ENCODE data around the gene TP53INP2. TPM values are rescaled to one million over a fixed set of nuclear protein-coding genes. Genes with fewer than 3 reads are reported as not detected.

The TP53INP2 gene
- total and polyA plus RNA-seq, 2 of the 4 experiments (the other 2 are of a cell fraction), result 1.3 to 7.4 TPM

- H2BK120ac ChIP-seq (ENCODE audit: low read depth, low read length), result no peak overlapping the region
- intact Hi-C loops (cut with micrococcal nuclease) (no loop called here), in situ Hi-C loops (cut with MboI; ENCODE audit: low sequenced_read_pairs) (no loop called here), dilution Hi-C loops (cut with HindIII; ENCODE audit: low sequenced_read_pairs, unreplicated experiment) (no loop called here)
- no peak overlapping the region for H3K56ac ChIP-seq (ENCODE audit: extremely low read depth, insufficient read depth, low read length)
- H3K4me2 ChIP-seq (ENCODE audit: low read depth, low read length), result no peak overlapping the region
- no peak overlapping the region for H2BK15ac ChIP-seq (ENCODE audit: low read depth, low read length)
- peaks cover 4% of the 10 kb centered on the region for H3K4me1 ChIP-seq (ENCODE audit: control insufficient read depth, insufficient read depth, low read length)
- H2BK5ac ChIP-seq (ENCODE audit: low read depth, low read length, poor library complexity, severe bottlenecking), result no peak overlapping the region
- ChIA-PET POLR2A (ENCODE audit: unreplicated experiment) (no interaction called here), CTCF (interaction anchor here (0.6 kb wide), 1 partner anchor 124 kb away, joined by 5 read pairs; no protein-coding TSS in a partner anchor)
- no peak overlapping the region for H3K14ac ChIP-seq (replicated peaks; ENCODE audit: low read depth, low read length)
- H3K27me3 ChIP-seq (ENCODE audit: control insufficient read depth, insufficient read depth, low read length), result no peaks in the 10 kb centered on the region
- no peak overlapping the region for H3K4ac ChIP-seq (ENCODE audit: low read depth, low read length)
- ATAC-seq (ENCODE audit: low read depth), result no peak
- no peak overlapping the region for H3K4me3 ChIP-seq (ENCODE audit: insufficient read depth, low read depth, low read length)
- TF ChIP-seq, protein P1, sequence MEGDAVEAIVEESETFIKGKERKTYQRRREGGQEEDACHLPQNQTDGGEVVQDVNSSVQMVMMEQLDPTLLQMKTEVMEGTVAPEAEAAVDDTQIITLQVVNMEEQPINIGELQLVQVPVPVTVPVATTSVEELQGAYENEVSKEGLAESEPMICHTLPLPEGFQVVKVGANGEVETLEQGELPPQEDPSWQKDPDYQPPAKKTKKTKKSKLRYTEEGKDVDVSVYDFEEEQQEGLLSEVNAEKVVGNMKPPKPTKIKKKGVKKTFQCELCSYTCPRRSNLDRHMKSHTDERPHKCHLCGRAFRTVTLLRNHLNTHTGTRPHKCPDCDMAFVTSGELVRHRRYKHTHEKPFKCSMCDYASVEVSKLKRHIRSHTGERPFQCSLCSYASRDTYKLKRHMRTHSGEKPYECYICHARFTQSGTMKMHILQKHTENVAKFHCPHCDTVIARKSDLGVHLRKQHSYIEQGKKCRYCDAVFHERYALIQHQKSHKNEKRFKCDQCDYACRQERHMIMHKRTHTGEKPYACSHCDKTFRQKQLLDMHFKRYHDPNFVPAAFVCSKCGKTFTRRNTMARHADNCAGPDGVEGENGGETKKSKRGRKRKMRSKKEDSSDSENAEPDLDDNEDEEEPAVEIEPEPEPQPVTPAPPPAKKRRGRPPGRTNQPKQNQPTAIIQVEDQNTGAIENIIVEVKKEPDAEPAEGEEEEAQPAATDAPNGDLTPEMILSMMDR (conservative IDR thresholded peaks at IDR 0.05; ENCODE audit: low read depth, low read length), result no peak
- TF ChIP-seq FOS (IDR thresholded peaks at IDR 0.05; ENCODE audit: low read depth, low read length) (no peak), BHLHE40 (IDR thresholded peaks at IDR 0.05; ENCODE audit: low read depth, low read length) (no peak), POLR2A (IDR thresholded peaks at IDR 0.05; ENCODE audit: low read depth, low read length) (no peak), SMC3 (IDR thresholded peaks at IDR 0.05; ENCODE audit: low read depth, low read length) (no peak)
- TF ChIP-seq, protein P2, sequence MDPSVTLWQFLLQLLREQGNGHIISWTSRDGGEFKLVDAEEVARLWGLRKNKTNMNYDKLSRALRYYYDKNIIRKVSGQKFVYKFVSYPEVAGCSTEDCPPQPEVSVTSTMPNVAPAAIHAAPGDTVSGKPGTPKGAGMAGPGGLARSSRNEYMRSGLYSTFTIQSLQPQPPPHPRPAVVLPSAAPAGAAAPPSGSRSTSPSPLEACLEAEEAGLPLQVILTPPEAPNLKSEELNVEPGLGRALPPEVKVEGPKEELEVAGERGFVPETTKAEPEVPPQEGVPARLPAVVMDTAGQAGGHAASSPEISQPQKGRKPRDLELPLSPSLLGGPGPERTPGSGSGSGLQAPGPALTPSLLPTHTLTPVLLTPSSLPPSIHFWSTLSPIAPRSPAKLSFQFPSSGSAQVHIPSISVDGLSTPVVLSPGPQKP (IDR thresholded peaks at IDR 0.05; ENCODE audit: borderline replicate concordance, low read depth, low read length), result no peak
- no peak overlapping the region for H3K18ac ChIP-seq (ENCODE audit: low read depth, low read length)
- no peak overlapping the region for H3K9ac ChIP-seq (ENCODE audit: low read depth, low read length)
- no peak overlapping the region for H2BK20ac ChIP-seq (ENCODE audit: low read depth, low read length)
- no peak overlapping the region for H3K27ac ChIP-seq (ENCODE audit: insufficient read depth, low read length)
- H4K5ac ChIP-seq (ENCODE audit: low read depth, low read length), result no peak overlapping the region
- no peak overlapping the region for H2AK5ac ChIP-seq (ENCODE audit: low read depth, low read length)
- H3K79me1 ChIP-seq (ENCODE audit: low read depth in 1 of 2, low read length in 2 of 2), result peaks cover 0 to 10% of the 10 kb centered on the region in 2 experiments; a peak in 1 of 4 replicates
- no peak overlapping the region for H4K91ac ChIP-seq (ENCODE audit: insufficient read depth, low read depth, low read length)
- WGBS, 2 experiments (ENCODE audit: extremely low coverage in 2 of 2, insufficient read length in 1 of 2), result 86% methylated on average over 1 of the region's 3 CpGs; no CpG with 5 or more reads in 1 of the 2 experiments
- H2AK9ac ChIP-seq (replicated peaks; ENCODE audit: low read depth, low read length, poor library complexity), result no peak overlapping the region
- no TSS peak for BruUV-seq (replicated peaks)
- H3K9me1 ChIP-seq (ENCODE audit: insufficient read depth, low read length), result peaks cover 13% of the 10 kb centered on the region
- no peak overlapping the region for H3K23ac ChIP-seq (ENCODE audit: low read depth, low read length)
- peaks cover 3% of the 10 kb centered on the region; the same call in 1 of the 2 replicates for H4K20me1 ChIP-seq (ENCODE audit: insufficient read depth, low read length)
- H4K8ac ChIP-seq (ENCODE audit: low read depth in 2 of 2, low read length in 2 of 2), result no peak overlapping the region
- no peak overlapping the region for H2AFZ ChIP-seq (replicated peaks; ENCODE audit: low read length, poor library complexity)
- no peak for DNase-seq
- no peaks in the 10 kb centered on the region for H3K9me3 ChIP-seq (ENCODE audit: control insufficient read depth, insufficient read depth, low read length)
- peaks cover 32% of the 10 kb centered on the region for H3K36me3 ChIP-seq (ENCODE audit: control insufficient read depth, insufficient read depth, low read length)
These were observed 20.0 kb downstream of the TP53INP2 start for GRCh38 chr20:34724172-34724571.
